Activated CD4-positive, alpha-beta memory T cell treated with anti-CD3 and anti-CD28 coated beads, Interleukin-2, amount 10 ng/mL, durations not matched to agents 7 days and 5 days (primary cell): ENCODE results near the gene GLI1. TPM values are rescaled to one million over a fixed set of nuclear protein-coding genes. Genes with fewer than 3 reads are reported as not detected.

Source experiments
- CTCF ChIA-PET: fragments of 350-600 bp; sonication (Branson Sonifier 250); formaldehyde crosslinking; loops from one replicate; lab custom pipeline; 2021; ENCODE audit warnings: antibody characterized with exemption, inconsistent platforms; lab: Charles Lee
- POLR2A ChIA-PET: fragments of 350-600 bp; sonication (Branson Sonifier 250); formaldehyde crosslinking; loops from one replicate; lab custom pipeline; 2021; ENCODE audit warnings: antibody characterized with exemption; lab: Charles Lee
- DNase-seq: peaks from one replicate; pipeline ENCODE4 v3.0.0-alpha.2; 2020
- H3K27ac Mint-ChIP-seq: one replicate; pipeline ENCODE4 v1.8.0; 2021; ENCODE audit warnings: mild to moderate bottlenecking, mixed read lengths
- H3K27me3 Mint-ChIP-seq: one replicate; pipeline ENCODE4 v1.8.0; 2021; ENCODE audit warnings: mixed read lengths
- H3K36me3 Mint-ChIP-seq: one replicate; pipeline ENCODE4 v1.8.0; 2021; ENCODE audit warnings: low read depth, mixed read lengths
- H3K4me1 Mint-ChIP-seq: one replicate; pipeline ENCODE4 v1.8.0; 2021; ENCODE audit warnings: mixed read lengths
- H3K4me3 Mint-ChIP-seq: one replicate; pipeline ENCODE4 v1.8.0; 2021; ENCODE audit warnings: mild to moderate bottlenecking, mixed read lengths
- H3K9me3 Mint-ChIP-seq: one replicate; pipeline ENCODE4 v1.8.0; 2021; ENCODE audit warnings: mixed read lengths
- total RNA-seq, 2 experiments: library from RNA; stranded (reverse); gene quantifications; one replicate each; pipeline ENCODE4 v1.2.3, GENCODE V29; 2021

The GLI1 gene
- total RNA-seq, 2 experiments from 2014 or later, result 0.30 to 0.48 TPM

DNA sequence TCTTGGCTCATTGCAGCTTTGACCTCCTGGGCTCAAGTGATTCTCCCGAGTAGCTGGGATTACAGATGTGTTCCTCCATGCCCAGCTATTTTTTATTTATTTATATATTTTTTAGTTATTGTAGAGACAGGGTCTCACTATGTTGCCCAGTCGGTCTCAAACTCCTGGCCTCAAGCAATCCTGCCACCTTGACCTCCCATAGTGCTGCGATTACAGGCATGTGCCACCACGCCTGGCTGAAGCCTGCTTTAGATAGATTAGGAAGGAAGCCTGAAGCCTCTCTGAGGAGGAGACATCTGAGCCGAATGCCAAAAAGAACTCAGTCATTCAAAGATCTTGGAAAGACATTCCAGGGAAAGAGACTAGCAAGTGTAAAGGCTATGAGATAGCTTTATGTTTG, 14.8 kb upstream of the GLI1 start:
- no peak overlapping the region for H3K4me3 Mint-ChIP-seq
- no peak for DNase-seq
- POLR2A ChIA-PET, result interaction anchor here (1.0 kb wide), 1 partner anchor 15 kb away, joined by 5 read pairs; no protein-coding TSS in a partner anchor
- H3K4me1 Mint-ChIP-seq, result peaks cover 3% of the 10 kb centered on the region
- H3K27me3 Mint-ChIP-seq, result peaks cover 6% of the 10 kb centered on the region
- H3K27ac Mint-ChIP-seq, result no peak overlapping the region
- peaks cover 4% of the 10 kb centered on the region for H3K36me3 Mint-ChIP-seq
- H3K9me3 Mint-ChIP-seq, result peaks cover 11% of the 10 kb centered on the region
- CTCF ChIA-PET, result interaction anchor here (0.9 to 1.5 kb wide), 2 partner anchors 14 kb away, joined by 3 to 7 read pairs; no protein-coding TSS in a partner anchor

DNA sequence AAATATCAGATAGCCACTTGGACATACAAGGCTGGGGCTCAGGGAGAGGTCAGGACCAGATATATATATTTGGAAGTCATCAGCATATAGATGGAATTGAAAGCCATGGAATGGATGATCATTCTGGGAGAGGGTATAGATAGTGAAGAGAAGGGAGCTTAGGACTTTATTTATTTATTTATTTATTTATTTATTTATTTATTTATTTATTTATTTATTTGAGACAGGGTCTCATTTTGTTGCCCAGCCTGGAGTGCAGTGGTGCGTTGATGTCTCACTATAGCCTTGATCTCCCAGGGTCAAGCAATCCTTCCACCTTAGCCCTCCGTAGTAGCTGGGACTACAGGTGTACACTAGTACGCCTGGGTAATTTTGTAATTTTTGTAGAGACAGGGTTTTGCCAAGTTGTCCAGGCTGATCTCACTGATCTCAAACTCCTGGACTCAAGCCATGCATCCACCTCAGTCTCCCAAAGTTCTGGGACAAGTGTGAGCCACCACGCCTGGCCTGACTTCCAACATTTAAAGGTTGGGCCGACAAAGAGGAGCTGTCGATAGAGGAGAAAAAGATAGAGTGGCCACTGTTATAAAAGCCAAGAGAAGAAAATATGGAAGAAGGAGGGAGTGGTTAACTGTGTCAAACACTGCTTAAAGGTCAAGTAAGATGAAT, 13.2 kb upstream of the GLI1 start:
- Mint-ChIP-seq H3K4me1 (peaks cover 3% of the 10 kb centered on the region), H3K27me3 (peaks cover 2% of the 10 kb centered on the region), H3K4me3 (no peak overlapping the region), H3K9me3 (peaks cover 7% of the 10 kb centered on the region), H3K36me3 (no peaks in the 10 kb centered on the region), H3K27ac (no peak overlapping the region)
- no peak for DNase-seq
- POLR2A ChIA-PET, result no interaction called here
- CTCF ChIA-PET, result interaction anchor here (0.6 to 1.7 kb wide), 3 partner anchors 12 to 26 kb away, joined by 3 to 4 read pairs (median 3); partner anchors contain the start of gene GLI1

DNA sequence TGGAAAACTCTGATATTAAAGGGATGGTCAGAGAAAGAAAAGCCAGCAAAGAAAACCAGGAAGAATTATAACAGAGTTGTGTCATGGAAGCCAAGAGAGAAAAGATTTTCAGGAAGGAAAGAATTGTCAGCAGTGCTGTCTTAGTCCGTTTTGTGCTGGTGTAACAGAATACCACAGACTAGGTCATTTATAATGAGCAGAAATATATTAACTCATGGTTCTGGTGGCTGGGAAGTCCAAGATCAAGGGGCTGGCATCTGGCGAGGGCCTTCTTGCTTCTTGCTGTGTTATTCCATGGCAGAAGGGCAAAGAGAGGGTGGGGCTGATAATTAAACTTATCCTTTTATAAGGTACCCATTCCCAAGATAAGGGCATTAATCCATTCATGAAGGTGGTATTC, 10.9 kb upstream of the GLI1 start:
- no peak overlapping the region for H3K27ac Mint-ChIP-seq
- CTCF ChIA-PET, result interaction anchor here (1.8 kb wide), 1 partner anchor 10 kb away, joined by 5 read pairs; no protein-coding TSS in a partner anchor
- H3K4me3 Mint-ChIP-seq, result no peak overlapping the region
- peaks cover 3% of the 10 kb centered on the region for H3K27me3 Mint-ChIP-seq
- H3K36me3 Mint-ChIP-seq, result no peaks in the 10 kb centered on the region
- H3K4me1 Mint-ChIP-seq, result peaks cover 7% of the 10 kb centered on the region
- POLR2A ChIA-PET, result no interaction called here
- DNase-seq, result no peak
- H3K9me3 Mint-ChIP-seq, result no peaks in the 10 kb centered on the region

DNA sequence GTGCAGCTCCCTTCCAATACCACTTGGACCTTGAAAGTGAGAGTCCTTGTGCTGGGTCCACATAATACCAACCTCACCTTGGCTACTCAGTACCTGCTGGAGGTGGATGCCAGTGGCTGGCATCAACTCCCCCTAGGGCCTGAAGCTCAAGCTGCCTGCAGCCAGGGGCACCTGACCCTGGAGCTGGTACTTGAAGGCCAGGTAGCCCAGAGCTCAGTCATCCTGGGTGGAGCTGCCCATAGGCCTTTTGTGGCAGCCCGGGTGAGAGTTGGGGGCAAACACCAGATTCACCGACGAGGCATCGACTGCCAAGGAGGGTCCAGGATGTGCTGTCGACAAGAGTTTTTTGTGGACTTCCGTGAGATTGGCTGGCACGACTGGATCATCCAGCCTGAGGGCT, 10.2 kb upstream of the GLI1 start:
- no peaks in the 10 kb centered on the region for H3K36me3 Mint-ChIP-seq
- no peak overlapping the region for H3K4me3 Mint-ChIP-seq
- no peaks in the 10 kb centered on the region for H3K9me3 Mint-ChIP-seq
- peaks cover 8% of the 10 kb centered on the region for H3K4me1 Mint-ChIP-seq
- CTCF ChIA-PET, result interaction anchor here (1.8 kb wide), 1 partner anchor 10 kb away, joined by 5 read pairs; no protein-coding TSS in a partner anchor
- no peak overlapping the region for H3K27ac Mint-ChIP-seq
- H3K27me3 Mint-ChIP-seq, result peaks cover 3% of the 10 kb centered on the region
- DNase-seq, result no peak
- POLR2A ChIA-PET, result no interaction called here

DNA sequence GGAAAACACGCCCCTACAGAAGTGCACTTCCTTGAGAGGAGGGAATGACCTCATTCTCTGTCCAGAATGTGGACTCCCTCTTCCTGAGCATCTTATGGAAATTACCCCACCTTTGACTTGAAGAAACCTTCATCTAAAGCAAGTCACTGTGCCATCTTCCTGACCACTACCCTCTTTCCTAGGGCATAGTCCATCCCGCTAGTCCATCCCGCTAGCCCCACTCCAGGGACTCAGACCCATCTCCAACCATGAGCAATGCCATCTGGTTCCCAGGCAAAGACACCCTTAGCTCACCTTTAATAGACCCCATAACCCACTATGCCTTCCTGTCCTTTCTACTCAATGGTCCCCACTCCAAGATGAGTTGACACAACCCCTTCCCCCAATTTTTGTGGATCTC, 9.5 kb upstream of the GLI1 start:
- POLR2A ChIA-PET, result no interaction called here
- no peaks in the 10 kb centered on the region for H3K36me3 Mint-ChIP-seq

DNA sequence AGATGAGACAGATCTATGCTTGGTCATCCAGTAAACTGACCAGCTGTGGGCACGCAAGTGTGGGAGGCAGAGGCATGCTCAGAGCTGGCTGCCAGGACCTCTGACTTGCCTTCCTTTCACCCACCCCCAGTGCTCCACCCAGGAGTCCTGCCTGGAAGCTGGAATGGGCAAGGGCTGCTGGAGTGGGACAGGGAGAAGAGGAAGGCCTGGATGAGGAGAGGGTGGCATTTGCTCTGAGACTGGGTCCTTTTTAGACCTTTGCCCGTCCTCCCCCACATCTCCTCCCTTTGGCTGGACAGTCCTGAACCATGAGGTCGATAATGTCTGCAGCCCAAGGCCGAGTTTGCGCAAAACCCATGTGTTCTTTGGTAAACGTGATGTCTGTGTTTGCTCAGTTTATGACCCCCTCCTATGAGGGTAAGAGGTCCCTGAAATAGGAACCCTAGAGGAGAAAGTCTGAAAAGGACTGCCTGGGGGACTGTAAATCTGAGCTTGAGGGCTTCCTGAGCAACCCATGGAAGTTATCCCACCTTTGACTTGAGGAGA, 8.3 kb upstream of the GLI1 start:
- no peak overlapping the region for H3K4me3 Mint-ChIP-seq
- no peak overlapping the region for H3K27ac Mint-ChIP-seq
- H3K36me3 Mint-ChIP-seq, result no peaks in the 10 kb centered on the region
- POLR2A ChIA-PET, result no interaction called here
- no peaks in the 10 kb centered on the region for H3K9me3 Mint-ChIP-seq
- peaks cover 16% of the 10 kb centered on the region for H3K4me1 Mint-ChIP-seq
- peaks cover 2% of the 10 kb centered on the region for H3K27me3 Mint-ChIP-seq
- no peak for DNase-seq
- CTCF ChIA-PET, result interaction anchor here (1.0 to 7.1 kb wide), 10 partner anchors 8 to 209 kb away, joined by 3 to 106 read pairs (median 13); partner anchors contain the start of gene GLI1

More for the DNA sequence above, 9.5 kb upstream of the GLI1 start:
- H3K27ac Mint-ChIP-seq, result no peak overlapping the region
- H3K9me3 Mint-ChIP-seq, result no peaks in the 10 kb centered on the region
- H3K4me3 Mint-ChIP-seq, result no peak overlapping the region
- CTCF ChIA-PET, result interaction anchor here (0.6 to 7.1 kb wide), 3 partner anchors 9 to 141 kb away, joined by 3 to 106 read pairs (median 12); partner anchors contain the start of gene GLI1
- H3K4me1 Mint-ChIP-seq, result peaks cover 9% of the 10 kb centered on the region
- peaks cover 2% of the 10 kb centered on the region for H3K27me3 Mint-ChIP-seq
- DNase-seq, result no peak

DNA sequence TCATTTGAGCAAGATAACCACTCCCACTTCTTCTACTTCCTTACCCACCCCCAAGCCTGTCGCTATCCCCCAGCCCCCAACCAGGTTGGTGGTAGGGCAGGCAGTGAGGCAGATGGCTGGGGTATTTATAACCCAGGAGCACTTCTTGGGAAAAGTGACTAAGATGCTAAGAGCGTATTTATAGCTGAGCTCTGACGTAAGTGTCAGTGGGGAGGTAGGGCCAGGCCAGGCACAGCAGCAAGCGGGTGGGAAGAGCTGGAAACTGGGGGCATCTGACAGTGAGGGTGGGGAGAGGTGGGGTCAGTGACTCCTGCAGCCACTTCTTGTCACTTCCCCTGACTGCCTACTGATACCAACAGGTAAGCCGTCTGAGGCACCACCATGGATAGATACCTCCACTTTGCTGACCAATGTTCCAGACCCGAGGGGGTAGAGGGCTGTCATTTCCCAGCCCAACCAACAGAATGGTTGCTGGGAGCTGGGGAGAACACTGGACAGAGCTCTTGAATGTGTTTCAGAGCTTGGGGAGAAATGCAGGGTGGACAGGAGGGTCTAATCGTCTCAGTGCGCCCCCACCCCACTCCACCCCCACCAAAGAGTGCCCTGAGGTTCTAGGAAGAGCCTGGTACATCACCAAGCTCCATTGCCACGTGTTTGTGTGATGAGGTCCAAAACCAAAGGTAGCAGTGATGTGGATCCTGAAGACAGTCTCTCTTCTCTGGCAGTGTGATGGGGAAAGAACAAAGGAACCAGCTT, 7.2 kb upstream of the GLI1 start:
- Mint-ChIP-seq H3K36me3 (no peaks in the 10 kb centered on the region), H3K4me3 (no peak overlapping the region), H3K27ac (no peak overlapping the region), H3K4me1 (peaks cover 18% of the 10 kb centered on the region), H3K27me3 (peaks cover 2% of the 10 kb centered on the region), H3K9me3 (no peaks in the 10 kb centered on the region)
- ChIA-PET POLR2A (interaction anchor here (1.4 to 1.5 kb wide), 2 partner anchors 22 to 144 kb away, joined by 6 to 7 read pairs; no protein-coding TSS in a partner anchor), CTCF (interaction anchor here (0.6 to 7.1 kb wide), 37 partner anchors 10 to 239 kb away, joined by 3 to 106 read pairs (median 4); partner anchors contain the start of genes DCTN2, INHBC and SHMT2)
- no peak for DNase-seq

DNA sequence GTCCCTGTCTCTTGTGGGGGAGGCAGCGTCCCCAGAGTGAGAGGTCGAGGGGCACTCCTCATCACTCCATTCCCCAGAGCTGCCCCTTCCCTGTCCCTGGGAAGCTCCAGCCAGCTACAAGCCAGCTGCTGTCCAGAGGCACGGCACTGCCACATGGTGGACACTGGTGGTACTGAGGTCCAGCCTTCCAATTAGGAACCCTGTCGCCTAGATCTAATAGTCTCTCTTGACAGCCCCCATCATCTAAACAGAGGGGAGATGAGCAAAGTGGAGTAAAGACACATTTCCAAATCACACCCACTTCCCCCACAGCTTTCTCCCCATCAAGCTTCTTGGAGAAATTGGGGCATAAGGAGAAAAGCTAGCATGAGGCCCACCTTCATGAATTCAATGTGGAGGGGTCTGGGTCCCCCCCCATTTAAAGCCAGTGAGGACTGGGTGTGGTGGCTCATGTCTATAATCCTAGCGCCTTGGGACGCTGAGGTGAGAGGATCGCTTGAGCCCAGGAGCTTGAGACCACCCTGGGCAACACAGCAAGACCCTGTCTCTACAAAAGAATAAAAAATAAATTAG, 6.6 kb upstream of the GLI1 start:
- POLR2A ChIA-PET, result interaction anchor here (1.4 to 1.5 kb wide), 2 partner anchors 23 to 145 kb away, joined by 6 to 7 read pairs; no protein-coding TSS in a partner anchor
- H3K27ac Mint-ChIP-seq, result no peak overlapping the region
- no peaks in the 10 kb centered on the region for H3K36me3 Mint-ChIP-seq
- no peak overlapping the region for H3K4me3 Mint-ChIP-seq
- H3K27me3 Mint-ChIP-seq, result peaks cover 2% of the 10 kb centered on the region
- peak; percentile 62 for DNase-seq
- peaks cover 20% of the 10 kb centered on the region for H3K4me1 Mint-ChIP-seq
- CTCF ChIA-PET, result interaction anchor here (0.6 to 7.1 kb wide), 33 partner anchors 10 to 239 kb away, joined by 3 to 106 read pairs (median 4); partner anchors contain the start of genes DCTN2, INHBC and SHMT2
- no peaks in the 10 kb centered on the region for H3K9me3 Mint-ChIP-seq

DNA sequence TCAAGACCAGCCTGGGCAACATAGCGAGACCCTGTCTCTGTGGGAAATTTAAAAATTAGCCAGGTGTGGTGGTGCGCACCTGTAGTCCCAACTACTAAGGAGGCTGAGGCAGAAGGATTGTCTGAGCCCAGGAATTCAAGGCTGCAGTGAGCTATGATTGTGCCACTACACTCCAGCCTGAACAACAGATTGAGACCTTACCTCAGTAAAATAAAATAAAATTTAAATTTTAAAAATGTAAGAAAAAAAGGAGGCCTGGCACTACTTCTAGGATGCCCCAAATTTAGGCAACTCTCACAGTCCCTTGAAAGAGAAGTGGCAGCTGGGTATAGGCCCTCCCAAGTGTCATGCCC, 5.4 kb upstream of the GLI1 start:
- POLR2A ChIA-PET, result no interaction called here
- no peak overlapping the region for H3K27ac Mint-ChIP-seq
- H3K9me3 Mint-ChIP-seq, result no peaks in the 10 kb centered on the region
- no peak for DNase-seq
- H3K4me1 Mint-ChIP-seq, result peaks cover 29% of the 10 kb centered on the region
- H3K4me3 Mint-ChIP-seq, result no peak overlapping the region
- peaks cover 2% of the 10 kb centered on the region for H3K27me3 Mint-ChIP-seq
- CTCF ChIA-PET, result interaction anchor here (0.6 to 7.1 kb wide), 8 partner anchors 9 to 436 kb away, joined by 3 to 106 read pairs (median 11); partner anchors contain the start of gene INHBC
- no peaks in the 10 kb centered on the region for H3K36me3 Mint-ChIP-seq

DNA sequence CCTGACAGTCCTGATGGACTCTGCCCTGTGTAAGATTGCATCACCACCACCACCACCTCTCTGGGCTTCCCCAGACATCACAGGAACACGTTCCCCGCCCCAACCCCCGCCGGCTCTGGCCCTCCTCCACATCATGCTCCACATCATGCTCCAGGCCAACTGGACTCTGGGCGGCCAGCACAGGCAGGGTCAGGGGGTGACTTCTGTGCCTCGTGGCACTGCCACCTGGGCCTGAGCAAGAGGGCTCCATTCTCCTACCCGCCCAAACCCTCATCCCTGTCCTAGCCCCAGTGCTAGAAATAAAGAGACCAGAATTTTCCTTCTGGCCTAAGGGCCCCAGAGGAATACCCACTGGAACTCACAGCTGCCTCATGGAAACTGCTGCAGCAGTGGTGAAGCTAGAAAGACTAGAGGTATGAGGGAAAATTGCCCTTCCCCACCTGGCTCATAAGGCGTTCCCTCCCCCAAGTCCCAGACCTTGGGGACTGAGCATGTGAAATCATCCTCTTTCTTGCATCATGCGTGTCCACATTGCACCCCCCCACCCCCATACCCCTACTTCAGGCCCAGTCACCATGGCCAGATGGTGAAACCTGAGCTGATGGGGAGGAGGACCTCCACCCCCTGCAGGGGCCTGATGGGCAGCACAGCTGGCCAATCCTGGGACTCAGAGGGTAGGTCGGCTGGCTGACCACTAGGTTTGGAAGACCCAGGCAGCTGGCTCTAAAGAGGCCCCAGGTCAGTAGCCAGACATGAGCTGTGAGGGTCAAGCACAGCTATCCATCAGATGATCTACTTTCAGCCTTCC, 4.8 kb upstream of the GLI1 start, which contains the start of gene INHBE:
Gene INHBE (plus strand): TSS at position 742 of the 808 bp plus-strand sequence. CDS start 230 bp downstream, outside the sequence.
- Mint-ChIP-seq H3K4me1 (peaks cover 34% of the 10 kb centered on the region), H3K4me3 (peak within 1 kb of the TSS; percentile 52), H3K9me3 (no peaks in the 10 kb centered on the region), H3K27ac (no peak within 1 kb of the TSS), H3K36me3 (no peaks in the 10 kb centered on the region), H3K27me3 (peaks cover 3% of the 10 kb centered on the region)
- CTCF ChIA-PET, result interaction anchor here (0.5 to 7.1 kb wide), 18 partner anchors 8 to 325 kb away, joined by 3 to 106 read pairs (median 4); partner anchors contain the start of gene INHBC
- no peak for DNase-seq
- POLR2A ChIA-PET, result interaction anchor here (1.1 kb wide), 1 partner anchor 65 kb away, joined by 3 read pairs; the partner anchor contains the start of gene DDIT3

DNA sequence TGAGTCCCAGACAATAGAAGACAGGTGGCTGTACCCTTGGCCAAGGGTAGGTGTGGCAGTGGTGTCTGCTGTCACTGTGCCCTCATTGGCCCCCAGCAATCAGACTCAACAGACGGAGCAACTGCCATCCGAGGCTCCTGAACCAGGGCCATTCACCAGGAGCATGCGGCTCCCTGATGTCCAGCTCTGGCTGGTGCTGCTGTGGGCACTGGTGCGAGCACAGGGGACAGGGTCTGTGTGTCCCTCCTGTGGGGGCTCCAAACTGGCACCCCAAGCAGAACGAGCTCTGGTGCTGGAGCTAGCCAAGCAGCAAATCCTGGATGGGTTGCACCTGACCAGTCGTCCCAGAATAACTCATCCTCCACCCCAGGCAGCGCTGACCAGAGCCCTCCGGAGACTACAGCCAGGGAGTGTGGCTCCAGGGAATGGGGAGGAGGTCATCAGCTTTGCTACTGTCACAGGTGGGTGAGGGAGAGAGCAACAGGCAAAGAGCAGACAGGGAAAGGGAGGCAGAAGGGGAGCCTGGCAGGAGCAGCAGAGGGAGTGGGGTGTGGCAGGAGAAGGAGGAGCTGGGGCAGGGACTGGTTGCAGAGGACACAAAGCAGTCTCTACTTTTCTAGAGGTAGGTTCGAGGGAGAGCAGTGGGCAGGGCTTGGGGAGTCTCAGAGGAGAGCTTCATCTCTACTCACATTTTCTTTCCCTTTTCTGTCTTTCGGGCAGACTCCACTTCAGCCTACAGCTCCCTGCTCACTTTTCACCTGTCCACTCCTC, 4.0 kb upstream of the GLI1 start:
- CTCF ChIA-PET, result interaction anchor here (0.5 to 7.1 kb wide), 27 partner anchors 7 to 326 kb away, joined by 3 to 106 read pairs (median 4); no protein-coding TSS in a partner anchor

More for the DNA sequence above, 4.0 kb upstream of the GLI1 start:
- no peaks in the 10 kb centered on the region for H3K9me3 Mint-ChIP-seq
- H3K27me3 Mint-ChIP-seq, result peaks cover 8% of the 10 kb centered on the region
- POLR2A ChIA-PET, result interaction anchor here (1.1 kb wide), 2 partner anchors 23 to 64 kb away, joined by 3 to 4 read pairs; partner anchors contain the start of gene DDIT3
- H3K36me3 Mint-ChIP-seq, result no peaks in the 10 kb centered on the region
- peaks cover 39% of the 10 kb centered on the region for H3K4me1 Mint-ChIP-seq
- peak overlapping the region; percentile 52 for H3K4me3 Mint-ChIP-seq
- no peak overlapping the region for H3K27ac Mint-ChIP-seq
- DNase-seq, result no peak
